ENCODE results near the gene CEACAM19.

Gene CEACAM19

DNA sequence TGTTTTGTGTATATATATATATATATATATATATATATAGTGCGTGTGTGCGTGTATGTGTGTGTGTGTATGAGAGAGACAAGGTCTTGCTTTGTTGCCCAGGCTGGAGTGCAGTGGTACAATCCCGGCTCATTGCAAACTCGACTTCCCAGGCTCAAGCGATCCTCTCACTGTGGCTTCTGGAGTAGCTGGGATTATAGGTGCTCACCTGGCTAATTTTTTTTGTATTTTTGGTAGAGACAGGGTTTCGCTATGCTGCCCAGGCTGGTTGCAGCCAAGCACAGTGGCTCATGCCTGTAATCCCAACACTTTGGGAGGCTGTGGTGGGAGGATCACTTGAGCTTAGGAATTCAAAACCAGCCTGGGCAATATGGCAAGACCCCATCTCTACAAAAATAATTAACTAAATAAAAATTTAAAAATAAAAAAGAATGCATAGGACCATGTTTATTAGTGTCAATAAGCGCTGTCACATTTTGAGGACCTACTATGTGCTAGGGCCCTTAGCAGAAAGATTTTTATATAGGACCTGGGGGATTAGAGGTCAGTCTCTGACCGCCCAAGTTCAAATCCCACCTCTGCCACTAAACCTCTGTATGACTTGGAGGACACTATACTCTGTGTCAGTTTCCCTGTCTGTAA, 25.8 kb upstream of the CEACAM19 start:
- Histone ChIP-seq H3F3A (ENCODE audit: insufficient read depth) (no peaks in the 10 kb centered on the region), H3K9ac (ENCODE audit: low read length) (no peak overlapping the region), H2AFZ (ENCODE audit: low read depth, low read length, severe bottlenecking) (no peak overlapping the region), H3K27ac (ENCODE audit: low read depth, low read length) (no peak overlapping the region), H4K20me1 (ENCODE audit: low read depth, low read length) (no peaks in the 10 kb centered on the region), H3K4me3 (ENCODE audit: insufficient read depth, low read length, poor library complexity, severe bottlenecking) (no peak overlapping the region), H3K79me2 (ENCODE audit: insufficient read depth, low read length) (no peaks in the 10 kb centered on the region), H3K4me2 (ENCODE audit: low read depth, low read length, poor library complexity, severe bottlenecking) (no peak overlapping the region), H3K36me3 (ENCODE audit: low read length) (no peaks in the 10 kb centered on the region), H3K9me2 (replicated peaks; ENCODE audit: insufficient read depth, low read length) (no peaks in the 10 kb centered on the region), H3K9me3 (ENCODE audit: insufficient read depth, low read length) (no peaks in the 10 kb centered on the region), H3K27me3 (ENCODE audit: low read length) (no peaks in the 10 kb centered on the region)
- no peak for TF ChIP-seq EZH2phosphoT487 (conservative IDR thresholded peaks at IDR 0.05; ENCODE audit: low read length)

DNA sequence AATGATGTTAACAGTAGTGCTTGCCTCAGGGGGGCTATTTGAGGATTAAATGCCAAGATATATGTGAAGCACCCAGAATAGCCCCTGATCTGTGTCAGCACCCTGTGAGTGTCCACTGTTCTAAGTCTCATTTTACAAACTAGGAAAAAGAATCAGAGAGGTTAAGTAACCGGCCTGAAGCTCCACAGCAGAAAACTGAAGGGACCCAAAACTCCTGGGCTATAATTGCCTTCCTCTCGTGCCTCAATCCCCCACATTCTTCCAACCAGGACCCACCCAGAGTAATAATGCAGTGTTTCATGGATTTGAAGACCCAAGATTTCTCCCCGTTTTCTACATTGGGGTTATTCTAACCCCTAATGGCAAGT, 25.2 kb upstream of the CEACAM19 start:
- Histone ChIP-seq H3K9me3 (ENCODE audit: insufficient read depth, low read length) (no peaks in the 10 kb centered on the region), H3K27ac (ENCODE audit: low read depth, low read length) (no peak overlapping the region), H4K20me1 (ENCODE audit: low read depth, low read length) (no peaks in the 10 kb centered on the region), H2AFZ (ENCODE audit: low read depth, low read length, severe bottlenecking) (no peak overlapping the region), H3K9ac (ENCODE audit: low read length) (no peak overlapping the region), H3F3A (ENCODE audit: insufficient read depth) (no peaks in the 10 kb centered on the region), H3K9me2 (replicated peaks; ENCODE audit: insufficient read depth, low read length) (no peaks in the 10 kb centered on the region), H3K4me3 (ENCODE audit: insufficient read depth, low read length, poor library complexity, severe bottlenecking) (no peak overlapping the region), H3K79me2 (ENCODE audit: insufficient read depth, low read length) (no peaks in the 10 kb centered on the region), H3K4me2 (ENCODE audit: low read depth, low read length, poor library complexity, severe bottlenecking) (no peak overlapping the region), H3K36me3 (ENCODE audit: low read length) (no peaks in the 10 kb centered on the region), H3K27me3 (ENCODE audit: low read length) (no peaks in the 10 kb centered on the region)
- TF ChIP-seq, protein P1, sequence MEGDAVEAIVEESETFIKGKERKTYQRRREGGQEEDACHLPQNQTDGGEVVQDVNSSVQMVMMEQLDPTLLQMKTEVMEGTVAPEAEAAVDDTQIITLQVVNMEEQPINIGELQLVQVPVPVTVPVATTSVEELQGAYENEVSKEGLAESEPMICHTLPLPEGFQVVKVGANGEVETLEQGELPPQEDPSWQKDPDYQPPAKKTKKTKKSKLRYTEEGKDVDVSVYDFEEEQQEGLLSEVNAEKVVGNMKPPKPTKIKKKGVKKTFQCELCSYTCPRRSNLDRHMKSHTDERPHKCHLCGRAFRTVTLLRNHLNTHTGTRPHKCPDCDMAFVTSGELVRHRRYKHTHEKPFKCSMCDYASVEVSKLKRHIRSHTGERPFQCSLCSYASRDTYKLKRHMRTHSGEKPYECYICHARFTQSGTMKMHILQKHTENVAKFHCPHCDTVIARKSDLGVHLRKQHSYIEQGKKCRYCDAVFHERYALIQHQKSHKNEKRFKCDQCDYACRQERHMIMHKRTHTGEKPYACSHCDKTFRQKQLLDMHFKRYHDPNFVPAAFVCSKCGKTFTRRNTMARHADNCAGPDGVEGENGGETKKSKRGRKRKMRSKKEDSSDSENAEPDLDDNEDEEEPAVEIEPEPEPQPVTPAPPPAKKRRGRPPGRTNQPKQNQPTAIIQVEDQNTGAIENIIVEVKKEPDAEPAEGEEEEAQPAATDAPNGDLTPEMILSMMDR (IDR thresholded peaks at IDR 0.05; ENCODE audit: insufficient read depth, low read length, poor library complexity, severe bottlenecking) = no peak

- no peaks in the 10 kb centered on the region for H3K27me3 ChIP-seq (ENCODE audit: low read length)
- no peak overlapping the region for H3K4me2 ChIP-seq (ENCODE audit: low read depth, low read length, poor library complexity, severe bottlenecking)
- no peak overlapping the region for H3K9ac ChIP-seq (ENCODE audit: low read length)
- TF ChIP-seq, protein P1 (IDR thresholded peaks at IDR 0.05; ENCODE audit: insufficient read depth, low read length, poor library complexity, severe bottlenecking) = no peak
- TF ChIP-seq EZH2phosphoT487 (conservative IDR thresholded peaks at IDR 0.05; ENCODE audit: low read length) = no peak
- H3K27ac ChIP-seq (ENCODE audit: low read depth, low read length) = no peak overlapping the region
- H3K9me3 ChIP-seq (ENCODE audit: insufficient read depth, low read length) = no peaks in the 10 kb centered on the region
- H3K79me2 ChIP-seq (ENCODE audit: insufficient read depth, low read length) = no peaks in the 10 kb centered on the region
- no peaks in the 10 kb centered on the region for H4K20me1 ChIP-seq (ENCODE audit: low read depth, low read length)
- H3K9me2 ChIP-seq (replicated peaks; ENCODE audit: insufficient read depth, low read length) = no peaks in the 10 kb centered on the region
- no peak overlapping the region for H2AFZ ChIP-seq (ENCODE audit: low read depth, low read length, severe bottlenecking)
- no peaks in the 10 kb centered on the region for H3K36me3 ChIP-seq (ENCODE audit: low read length)
- no peak overlapping the region for H3K4me3 ChIP-seq (ENCODE audit: insufficient read depth, low read length, poor library complexity, severe bottlenecking)
- no peaks in the 10 kb centered on the region for H3F3A ChIP-seq (ENCODE audit: insufficient read depth)
Observed at GRCh38 chr19:44647144-44647543, 24.1 kb upstream of the CEACAM19 start.

- no peak overlapping the region for H2AFZ ChIP-seq (ENCODE audit: low read depth, low read length, severe bottlenecking)
- TF ChIP-seq EZH2phosphoT487 (conservative IDR thresholded peaks at IDR 0.05; ENCODE audit: low read length) = no peak
- TF ChIP-seq, protein P1 (IDR thresholded peaks at IDR 0.05; ENCODE audit: insufficient read depth, low read length, poor library complexity, severe bottlenecking) = no peak
- H3K9me2 ChIP-seq (replicated peaks; ENCODE audit: insufficient read depth, low read length) = no peaks in the 10 kb centered on the region
- H3K27ac ChIP-seq (ENCODE audit: low read depth, low read length) = no peak overlapping the region
- no peaks in the 10 kb centered on the region for H3F3A ChIP-seq (ENCODE audit: insufficient read depth)
- no peaks in the 10 kb centered on the region for H4K20me1 ChIP-seq (ENCODE audit: low read depth, low read length)
- no peaks in the 10 kb centered on the region for H3K79me2 ChIP-seq (ENCODE audit: insufficient read depth, low read length)
- no peak overlapping the region for H3K4me2 ChIP-seq (ENCODE audit: low read depth, low read length, poor library complexity, severe bottlenecking)
- no peaks in the 10 kb centered on the region for H3K9me3 ChIP-seq (ENCODE audit: insufficient read depth, low read length)
- no peaks in the 10 kb centered on the region for H3K27me3 ChIP-seq (ENCODE audit: low read length)
- H3K9ac ChIP-seq (ENCODE audit: low read length) = no peak overlapping the region
- no peaks in the 10 kb centered on the region for H3K36me3 ChIP-seq (ENCODE audit: low read length)
- no peak overlapping the region for H3K4me3 ChIP-seq (ENCODE audit: insufficient read depth, low read length, poor library complexity, severe bottlenecking)
Observed at GRCh38 chr19:44648631-44649251, 22.5 kb upstream of the CEACAM19 start.
